ENCODE data around the gene CC2D2B.

DNA sequence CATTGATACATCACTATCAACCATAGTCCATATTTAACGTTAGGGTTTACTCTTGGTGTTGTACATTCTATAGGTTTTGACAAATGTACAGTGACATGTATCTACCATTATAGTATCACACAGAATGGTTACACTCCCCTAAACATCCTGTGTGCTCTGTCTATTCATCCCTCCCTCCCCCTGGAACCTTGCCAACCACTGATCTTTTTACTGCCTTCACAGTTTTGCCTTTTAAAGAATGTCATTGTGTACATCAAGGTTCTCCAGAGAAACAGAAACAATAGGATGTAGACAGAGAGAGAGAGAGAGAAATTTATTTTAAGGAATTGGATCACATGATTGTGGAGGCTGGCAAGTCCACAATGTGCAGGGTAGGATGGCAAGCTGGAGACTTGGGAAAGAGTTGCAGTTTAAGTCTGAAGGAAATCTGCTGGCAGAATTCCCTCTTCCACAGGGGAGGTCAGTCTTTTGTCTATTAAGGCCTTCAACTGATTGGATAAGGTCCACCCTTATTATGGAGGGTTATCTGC, 90.5 kb downstream of the CC2D2B start:
- TF ChIP-seq GLIS3 (CRISPR knock-in tag; IDR thresholded peaks at IDR 0.05) (no peak), ZFP3 (CRISPR knock-in tag; IDR thresholded peaks at IDR 0.05) (no peak), ZNF70 (CRISPR knock-in tag; IDR thresholded peaks at IDR 0.05) (no peak), PPARA (CRISPR knock-in tag; IDR thresholded peaks at IDR 0.05; ENCODE audit: borderline replicate concordance) (no peak), ISL1 (CRISPR knock-in tag; IDR thresholded peaks at IDR 0.05) (no peak), OSR1 (CRISPR knock-in tag; IDR thresholded peaks at IDR 0.05) (no peak), ARNTL (CRISPR knock-in tag; IDR thresholded peaks at IDR 0.05; ENCODE audit: borderline replicate concordance, low read depth) (no peak)
- TF ChIP-seq, protein P1, sequence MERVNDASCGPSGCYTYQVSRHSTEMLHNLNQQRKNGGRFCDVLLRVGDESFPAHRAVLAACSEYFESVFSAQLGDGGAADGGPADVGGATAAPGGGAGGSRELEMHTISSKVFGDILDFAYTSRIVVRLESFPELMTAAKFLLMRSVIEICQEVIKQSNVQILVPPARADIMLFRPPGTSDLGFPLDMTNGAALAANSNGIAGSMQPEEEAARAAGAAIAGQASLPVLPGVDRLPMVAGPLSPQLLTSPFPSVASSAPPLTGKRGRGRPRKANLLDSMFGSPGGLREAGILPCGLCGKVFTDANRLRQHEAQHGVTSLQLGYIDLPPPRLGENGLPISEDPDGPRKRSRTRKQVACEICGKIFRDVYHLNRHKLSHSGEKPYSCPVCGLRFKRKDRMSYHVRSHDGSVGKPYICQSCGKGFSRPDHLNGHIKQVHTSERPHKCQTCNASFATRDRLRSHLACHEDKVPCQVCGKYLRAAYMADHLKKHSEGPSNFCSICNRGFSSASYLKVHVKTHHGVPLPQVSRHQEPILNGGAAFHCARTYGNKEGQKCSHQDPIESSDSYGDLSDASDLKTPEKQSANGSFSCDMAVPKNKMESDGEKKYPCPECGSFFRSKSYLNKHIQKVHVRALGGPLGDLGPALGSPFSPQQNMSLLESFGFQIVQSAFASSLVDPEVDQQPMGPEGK (CRISPR knock-in tag; IDR thresholded peaks at IDR 0.05; ENCODE audit: borderline replicate concordance) = no peak

Measured in SK-N-SH treated with all-trans-retinoic acid at 6 μM for 48 hours (cell line).